Measurements from ENCODE around the gene CERS6. TPM values are rescaled to one million over a fixed set of nuclear protein-coding genes. Genes with fewer than 3 reads are reported as not detected.
A peak's percentile ranks its signal among the peaks of the same experiment; 100 is the strongest.

The CERS6 gene
- total RNA-seq, 1 donor from 2014 or later, result 17.7 TPM

DNA sequence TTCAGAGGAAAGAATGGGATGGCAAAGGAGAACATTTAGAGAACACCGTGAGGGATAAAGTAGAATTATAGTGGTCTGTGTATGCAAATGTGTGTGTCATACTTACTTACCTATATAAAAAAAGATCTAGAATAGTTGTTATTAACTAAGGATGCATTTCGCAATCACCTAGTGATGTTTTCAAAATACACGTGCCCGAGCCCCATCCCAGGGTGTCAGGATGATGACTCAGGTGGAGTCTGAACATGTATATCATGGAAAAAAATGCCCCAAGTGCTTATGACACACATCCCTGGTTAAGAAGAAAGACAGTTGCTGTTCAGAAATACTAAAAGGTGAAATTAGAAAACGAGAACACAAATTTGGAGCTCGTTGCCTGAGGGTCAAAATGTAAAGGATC lies 109.0 kb downstream of the CERS6 start:
- TF ChIP-seq, protein P1, sequence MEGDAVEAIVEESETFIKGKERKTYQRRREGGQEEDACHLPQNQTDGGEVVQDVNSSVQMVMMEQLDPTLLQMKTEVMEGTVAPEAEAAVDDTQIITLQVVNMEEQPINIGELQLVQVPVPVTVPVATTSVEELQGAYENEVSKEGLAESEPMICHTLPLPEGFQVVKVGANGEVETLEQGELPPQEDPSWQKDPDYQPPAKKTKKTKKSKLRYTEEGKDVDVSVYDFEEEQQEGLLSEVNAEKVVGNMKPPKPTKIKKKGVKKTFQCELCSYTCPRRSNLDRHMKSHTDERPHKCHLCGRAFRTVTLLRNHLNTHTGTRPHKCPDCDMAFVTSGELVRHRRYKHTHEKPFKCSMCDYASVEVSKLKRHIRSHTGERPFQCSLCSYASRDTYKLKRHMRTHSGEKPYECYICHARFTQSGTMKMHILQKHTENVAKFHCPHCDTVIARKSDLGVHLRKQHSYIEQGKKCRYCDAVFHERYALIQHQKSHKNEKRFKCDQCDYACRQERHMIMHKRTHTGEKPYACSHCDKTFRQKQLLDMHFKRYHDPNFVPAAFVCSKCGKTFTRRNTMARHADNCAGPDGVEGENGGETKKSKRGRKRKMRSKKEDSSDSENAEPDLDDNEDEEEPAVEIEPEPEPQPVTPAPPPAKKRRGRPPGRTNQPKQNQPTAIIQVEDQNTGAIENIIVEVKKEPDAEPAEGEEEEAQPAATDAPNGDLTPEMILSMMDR (IDR thresholded peaks at IDR 0.05; ENCODE audit: insufficient read depth, low read length, poor library complexity, severe bottlenecking), result no peak
- peak; percentile 38 for DNase-seq (ENCODE audit: low read depth)
- Histone ChIP-seq H3K4me3 (ENCODE audit: low read depth, low read length) (no peak overlapping the region), H3K36me3 (ENCODE audit: control insufficient read depth, insufficient read depth, low read length) (no peaks in the 10 kb centered on the region), H3K27me3 (ENCODE audit: control insufficient read depth, insufficient read depth, low read length) (no peaks in the 10 kb centered on the region)

DNA sequence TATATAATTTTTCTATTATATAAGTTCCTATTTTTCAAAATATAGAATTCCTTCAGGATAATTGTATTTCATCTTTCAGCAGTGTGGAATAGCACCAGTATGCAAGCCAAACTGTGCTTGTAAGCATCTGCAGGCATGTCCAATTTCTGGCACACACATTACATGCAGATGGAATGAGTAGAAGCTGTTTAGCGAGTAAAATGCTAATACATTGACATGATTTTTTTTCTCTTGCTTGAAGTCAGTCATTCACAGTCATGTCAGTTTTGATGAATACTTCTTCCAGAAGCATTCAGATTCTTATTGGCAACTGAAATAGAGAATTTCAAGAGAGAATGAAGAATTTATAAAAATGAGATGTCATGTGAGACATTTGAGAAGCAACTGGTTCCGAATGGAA lies 109.4 kb downstream of the CERS6 start:
- Histone ChIP-seq H3K27me3 (ENCODE audit: control insufficient read depth, insufficient read depth, low read length) (no peaks in the 10 kb centered on the region), H3K4me3 (ENCODE audit: low read depth, low read length) (no peak overlapping the region), H3K36me3 (ENCODE audit: control insufficient read depth, insufficient read depth, low read length) (no peaks in the 10 kb centered on the region)
- DNase-seq (ENCODE audit: low read depth), result no peak
- TF ChIP-seq, protein P1 (IDR thresholded peaks at IDR 0.05; ENCODE audit: insufficient read depth, low read length, poor library complexity, severe bottlenecking), result no peak

DNA sequence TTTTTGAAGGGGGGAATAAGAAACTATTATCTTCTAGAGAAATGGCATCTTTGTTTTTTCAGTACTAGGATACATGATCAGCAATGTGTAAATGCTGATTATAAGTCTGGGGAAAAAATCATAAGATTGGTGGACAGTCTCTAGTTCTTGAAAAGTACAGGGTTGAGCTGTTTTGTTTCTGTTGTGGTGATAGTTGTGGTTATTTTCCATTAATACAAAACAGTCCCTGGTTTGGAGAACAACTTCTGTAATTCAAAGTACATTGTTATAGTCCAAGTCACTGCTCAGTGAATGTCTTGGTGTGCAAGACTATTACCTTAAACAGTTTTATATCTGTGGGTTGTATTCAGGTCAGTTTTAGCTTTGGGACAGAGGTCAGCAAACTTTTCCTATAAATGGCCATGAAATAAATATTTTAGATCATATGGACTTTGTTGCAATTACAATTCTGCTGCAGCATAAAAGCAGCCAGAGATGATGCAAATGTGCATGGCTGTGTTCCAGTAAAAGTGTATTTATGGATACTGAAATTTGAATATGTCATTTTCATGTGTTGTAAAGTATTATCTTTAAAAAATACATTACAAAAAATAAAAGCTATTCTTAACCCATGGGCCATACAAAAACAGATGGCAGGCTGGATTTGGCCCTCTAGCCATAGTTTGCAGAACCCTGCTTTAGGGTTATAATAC lies 111.0 kb downstream of the CERS6 start:
- no peaks in the 10 kb centered on the region for H3K36me3 ChIP-seq (ENCODE audit: control insufficient read depth, insufficient read depth, low read length)
- H3K4me3 ChIP-seq (ENCODE audit: low read depth, low read length), result no peak overlapping the region
- DNase-seq (ENCODE audit: low read depth), result no peak
- H3K27me3 ChIP-seq (ENCODE audit: control insufficient read depth, insufficient read depth, low read length), result no peaks in the 10 kb centered on the region
- TF ChIP-seq, protein P1 (IDR thresholded peaks at IDR 0.05; ENCODE audit: insufficient read depth, low read length, poor library complexity, severe bottlenecking), result no peak

DNA sequence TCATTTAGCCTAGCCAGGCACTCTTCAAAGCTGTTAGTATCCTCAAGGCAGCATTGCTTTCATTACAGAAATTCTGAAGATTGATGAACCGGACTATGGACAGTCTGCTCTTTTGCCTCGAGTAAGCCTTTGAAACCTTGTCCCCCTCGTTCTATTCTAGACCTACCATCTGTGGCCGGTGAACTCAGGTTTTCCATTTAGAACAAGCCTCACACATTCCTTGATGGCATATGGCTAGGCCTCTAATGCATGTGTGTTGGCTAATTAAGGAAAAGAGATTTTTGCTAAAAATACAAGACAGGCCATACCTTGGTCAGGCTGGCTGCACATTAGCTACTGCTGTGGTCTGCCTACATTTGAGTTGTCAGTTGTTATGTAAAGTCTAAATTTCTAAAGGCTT lies 111.8 kb downstream of the CERS6 start:
- TF ChIP-seq, protein P1 (IDR thresholded peaks at IDR 0.05; ENCODE audit: insufficient read depth, low read length, poor library complexity, severe bottlenecking), result no peak
- Histone ChIP-seq H3K4me3 (ENCODE audit: low read depth, low read length) (no peak overlapping the region), H3K36me3 (ENCODE audit: control insufficient read depth, insufficient read depth, low read length) (no peaks in the 10 kb centered on the region), H3K27me3 (ENCODE audit: control insufficient read depth, insufficient read depth, low read length) (no peaks in the 10 kb centered on the region)
- no peak for DNase-seq (ENCODE audit: low read depth)

DNA sequence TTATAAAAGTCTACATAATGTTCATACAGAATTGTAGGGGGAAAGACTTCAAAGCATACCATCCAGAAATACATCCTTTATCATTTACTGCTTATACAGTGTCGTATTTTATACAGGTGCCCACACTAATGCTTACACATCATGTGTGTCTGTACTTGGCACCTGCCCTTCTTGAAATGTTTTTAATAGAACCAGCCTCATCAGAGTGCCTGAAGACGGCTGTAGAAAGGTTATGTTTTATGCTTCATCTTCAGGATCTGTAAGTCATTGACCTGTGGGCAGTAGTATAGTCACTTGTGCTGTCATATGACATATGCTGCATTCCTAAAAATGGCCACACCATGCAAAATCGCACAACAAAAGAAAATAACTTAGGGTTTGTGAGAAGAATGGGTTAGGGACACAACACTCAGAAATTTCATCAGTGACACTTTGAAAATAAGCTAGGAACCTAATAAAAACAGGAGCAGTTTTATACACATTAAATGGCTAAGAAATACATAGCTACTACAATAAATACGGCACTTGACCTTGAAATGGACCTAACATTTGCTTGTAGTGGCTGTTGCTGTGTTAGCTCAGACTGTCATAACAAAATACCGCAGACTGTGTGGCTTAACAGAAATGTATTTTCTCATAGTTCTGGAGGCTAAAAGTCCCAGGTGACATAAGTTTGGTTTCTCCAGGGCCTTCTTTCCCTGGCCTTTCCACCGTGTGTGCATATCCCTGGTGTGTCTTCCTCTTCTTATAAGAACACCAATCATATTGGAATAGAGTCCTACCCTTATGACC lies 112.6 kb downstream of the CERS6 start:
- no peak for DNase-seq (ENCODE audit: low read depth)
- Histone ChIP-seq H3K4me3 (ENCODE audit: low read depth, low read length) (no peak overlapping the region), H3K36me3 (ENCODE audit: control insufficient read depth, insufficient read depth, low read length) (no peaks in the 10 kb centered on the region), H3K27me3 (ENCODE audit: control insufficient read depth, insufficient read depth, low read length) (no peaks in the 10 kb centered on the region)
- TF ChIP-seq, protein P1 (IDR thresholded peaks at IDR 0.05; ENCODE audit: insufficient read depth, low read length, poor library complexity, severe bottlenecking), result no peak
